HepG2 (cell line): Measurements from ENCODE around the gene UBFD1. TPM values are rescaled to one million over a fixed set of nuclear protein-coding genes. Genes with fewer than 3 reads are reported as not detected.

ENCODE experiments used
- ATRX ChIP-seq: sonication (generic); formaldehyde crosslinking; IDR thresholded peaks from 2 replicates; pipeline ENCODE4 v1.4.0; 2020; ENCODE audit warnings: missing genetic modification reagents, borderline replicate concordance
- KDM4B ChIP-seq: sonication (generic); formaldehyde crosslinking; IDR thresholded peaks from 2 replicates; pipeline ENCODE4 v1.4.0; 2020; ENCODE audit warnings: missing genetic modification reagents
- NFIB ChIP-seq: sonication (generic); formaldehyde crosslinking; IDR thresholded peaks from 2 replicates; pipeline ENCODE4 v1.9.0; 2021; ENCODE audit warnings: missing genetic modification reagents, mild to moderate bottlenecking, borderline replicate concordance
- NFKBIZ ChIP-seq: IDR thresholded peaks from 2 replicates; pipeline ENCODE4 v1.6.1; 2018; ENCODE audit warnings: missing genetic modification reagents, missing compliant biosample characterization
- NFRKB ChIP-seq: fragments of 450-650 bp; IDR thresholded peaks from 2 replicates; pipeline ENCODE4 v1.6.1; 2017
- TCF12 ChIP-seq, 2 experiments: fragments of 450-650 bp in 1 of 2; sonication (generic) in 1 of 2; formaldehyde crosslinking in 1 of 2; IDR thresholded peaks; 2 replicates each; pipeline versions ENCODE4 v1.6.1 to v1.8.0; 2017 to 2022; ENCODE audit warnings: antibody characterized with exemption in 1 of 2, mild to moderate bottlenecking in 1 of 2, missing genetic modification reagents in 1 of 2, moderate library complexity in 1 of 2
- TOPORS ChIP-seq: sonication (generic); formaldehyde crosslinking; IDR thresholded peaks from 2 replicates; pipeline ENCODE4 v1.8.0; 2023; ENCODE audit warnings: mild to moderate bottlenecking, missing genetic modification reagents
- ZBTB7B ChIP-seq: sonication (generic); formaldehyde crosslinking; IDR thresholded peaks from 2 replicates; pipeline ENCODE4 v1.4.0; 2020; ENCODE audit warnings: missing genetic modification reagents
- ZNF124 ChIP-seq: sonication (generic); formaldehyde crosslinking; IDR thresholded peaks from 2 replicates; pipeline ENCODE4 v1.4.0; 2020; ENCODE audit warnings: missing genetic modification reagents
- ZNF333 ChIP-seq: sonication (generic); formaldehyde crosslinking; IDR thresholded peaks from 2 replicates; pipeline ENCODE4 v1.4.0; 2020; ENCODE audit warnings: mild to moderate bottlenecking, missing genetic modification reagents, borderline replicate concordance
- polyA plus RNA-seq, 8 experiments: library from polyadenylated mRNA; depleted of rRNA in 3 of 8; stranded (reverse) in 7 of 8; unstranded in 1 of 8; fragments of >200 nt; fragmentation: Illumina TruSeq in 4 of 8; extraction: Trizol in 4 of 8; gene quantifications; 2 replicates each; pipeline versions ENCODE4 v1.2.1 to v1.2.3, GENCODE V29; 2011 to 2016; ENCODE audit warnings: low read depth in 4 of 8, missing spikeins in 1 of 8, mixed read lengths in 1 of 8; ENCODE audit not compliant: insufficient read depth in 1 of 8
- total RNA-seq, 5 experiments: library from RNA; depleted of rRNA; stranded (reverse); fragments of >200 nt; fragmentation: Illumina TruSeq; extraction: Trizol; gene quantifications; 2 replicates each; pipeline ENCODE4 v1.2.3, GENCODE V29; 2016; ENCODE audit warnings: low read depth in 1 of 5
- TF ChIP-seq, protein P1 (sequence below): sonication (generic); formaldehyde crosslinking; conservative IDR thresholded peaks from 2 replicates; pipeline ENCODE4 v1.4.0; 2020; ENCODE audit warnings: missing genetic modification reagents
- TF ChIP-seq, protein P2 (sequence below): sonication (generic); formaldehyde crosslinking; IDR thresholded peaks from 2 replicates; pipeline ENCODE4 v1.8.1; 2023; ENCODE audit warnings: mild to moderate bottlenecking, missing genetic modification reagents
- TF ChIP-seq, protein P3 (sequence below): sonication (generic); formaldehyde crosslinking; IDR thresholded peaks from 2 replicates; pipeline ENCODE4 v1.8.0; 2022; ENCODE audit warnings: mild to moderate bottlenecking, missing genetic modification reagents; ENCODE audit not compliant: insufficient replicate concordance
- TF ChIP-seq, protein P4 (sequence below): sonication (generic); formaldehyde crosslinking; IDR thresholded peaks from 2 replicates; pipeline ENCODE4 v1.8.1; 2023; ENCODE audit warnings: mild to moderate bottlenecking, missing genetic modification reagents
- TF ChIP-seq, protein P5 (sequence below): sonication (generic); formaldehyde crosslinking; IDR thresholded peaks from 2 replicates; pipeline ENCODE4 v1.4.0; 2020; ENCODE audit warnings: mild to moderate bottlenecking, missing genetic modification reagents
- TF ChIP-seq, protein P6 (sequence below): sonication (generic); formaldehyde crosslinking; IDR thresholded peaks from 2 replicates; pipeline ENCODE4 v1.4.0; 2020; ENCODE audit warnings: missing genetic modification reagents

The UBFD1 gene
- total and polyA plus RNA-seq, 2 of the 13 experiments (the other 11 are each of a cell fraction or from before 2014, with no cell fraction given), result 100 to 111 TPM

DNA sequence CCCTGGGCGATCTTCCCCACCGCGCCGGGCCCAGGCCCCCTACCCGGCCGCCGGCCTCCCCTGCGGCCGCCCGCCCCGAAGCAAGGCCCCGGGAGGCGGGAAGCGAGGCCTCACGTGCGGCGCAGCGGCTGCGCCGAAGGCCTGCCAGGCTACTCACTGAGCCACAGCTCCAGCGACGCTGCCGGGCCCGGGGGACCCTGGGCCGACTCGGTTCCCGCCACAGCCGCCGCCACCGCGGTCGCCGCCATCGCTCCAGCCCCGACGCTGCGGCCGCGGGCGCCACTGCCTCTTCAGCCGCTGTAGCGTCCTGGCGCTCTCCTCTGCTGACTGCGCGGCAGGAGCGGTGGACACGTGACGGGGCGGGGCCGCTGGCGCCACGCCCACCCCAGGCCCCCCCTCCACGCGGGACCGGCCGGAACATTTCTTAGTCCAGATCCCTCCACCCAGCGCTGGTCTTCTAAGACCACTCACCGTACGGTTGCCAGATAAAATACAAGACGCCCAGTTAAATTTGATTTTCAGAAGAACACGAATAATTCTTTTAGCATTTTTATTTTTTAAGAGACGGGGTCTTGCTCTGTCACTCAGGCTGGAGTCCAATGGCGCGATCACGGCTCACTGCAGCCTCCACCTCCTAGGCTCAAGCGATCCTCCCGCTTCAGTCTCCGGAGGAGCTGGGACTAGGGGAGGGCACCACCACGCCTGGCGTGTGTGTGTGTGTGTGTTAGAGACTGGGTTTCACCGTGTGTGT lies 47.2 kb upstream of the UBFD1 start, which contains the start of gene GGA2 (continued):
- TF ChIP-seq, protein P1, sequence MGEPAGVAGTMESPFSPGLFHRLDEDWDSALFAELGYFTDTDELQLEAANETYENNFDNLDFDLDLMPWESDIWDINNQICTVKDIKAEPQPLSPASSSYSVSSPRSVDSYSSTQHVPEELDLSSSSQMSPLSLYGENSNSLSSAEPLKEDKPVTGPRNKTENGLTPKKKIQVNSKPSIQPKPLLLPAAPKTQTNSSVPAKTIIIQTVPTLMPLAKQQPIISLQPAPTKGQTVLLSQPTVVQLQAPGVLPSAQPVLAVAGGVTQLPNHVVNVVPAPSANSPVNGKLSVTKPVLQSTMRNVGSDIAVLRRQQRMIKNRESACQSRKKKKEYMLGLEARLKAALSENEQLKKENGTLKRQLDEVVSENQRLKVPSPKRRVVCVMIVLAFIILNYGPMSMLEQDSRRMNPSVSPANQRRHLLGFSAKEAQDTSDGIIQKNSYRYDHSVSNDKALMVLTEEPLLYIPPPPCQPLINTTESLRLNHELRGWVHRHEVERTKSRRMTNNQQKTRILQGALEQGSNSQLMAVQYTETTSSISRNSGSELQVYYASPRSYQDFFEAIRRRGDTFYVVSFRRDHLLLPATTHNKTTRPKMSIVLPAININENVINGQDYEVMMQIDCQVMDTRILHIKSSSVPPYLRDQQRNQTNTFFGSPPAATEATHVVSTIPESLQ, result peak; percentile 98; the same call in 1 of the 2 replicates
- TF ChIP-seq NFRKB (no peak), ATRX (CRISPR knock-in tag) (no peak), NFIB (CRISPR knock-in tag) (no peak), NFKBIZ (CRISPR knock-in tag) (peak; percentile 84; the same call in 1 of the 2 replicates), ZBTB7B (CRISPR knock-in tag) (peak; percentile 68; the same call in 1 of the 2 replicates), KDM4B (CRISPR knock-in tag) (no peak), ZNF333 (CRISPR knock-in tag) (peak; percentile 94; the same call in 1 of the 2 replicates), TCF12 (IDR thresholded peaks at IDR 0.05) (no peak), TCF12 (CRISPR knock-in tag; IDR thresholded peaks at IDR 0.05) (peak; percentile 96), TOPORS (peak; percentile 84; the same call in 1 of the 2 replicates), ZNF124 (CRISPR knock-in tag) (no peak; the same call in 1 of the 2 replicates)
- TF ChIP-seq, protein P2, sequence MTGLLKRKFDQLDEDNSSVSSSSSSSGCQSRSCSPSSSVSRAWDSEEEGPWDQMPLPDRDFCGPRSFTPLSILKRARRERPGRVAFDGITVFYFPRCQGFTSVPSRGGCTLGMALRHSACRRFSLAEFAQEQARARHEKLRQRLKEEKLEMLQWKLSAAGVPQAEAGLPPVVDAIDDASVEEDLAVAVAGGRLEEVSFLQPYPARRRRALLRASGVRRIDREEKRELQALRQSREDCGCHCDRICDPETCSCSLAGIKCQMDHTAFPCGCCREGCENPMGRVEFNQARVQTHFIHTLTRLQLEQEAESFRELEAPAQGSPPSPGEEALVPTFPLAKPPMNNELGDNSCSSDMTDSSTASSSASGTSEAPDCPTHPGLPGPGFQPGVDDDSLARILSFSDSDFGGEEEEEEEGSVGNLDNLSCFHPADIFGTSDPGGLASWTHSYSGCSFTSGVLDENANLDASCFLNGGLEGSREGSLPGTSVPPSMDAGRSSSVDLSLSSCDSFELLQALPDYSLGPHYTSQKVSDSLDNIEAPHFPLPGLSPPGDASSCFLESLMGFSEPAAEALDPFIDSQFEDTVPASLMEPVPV (CRISPR knock-in tag), result peak; percentile 95; the same call in 1 of the 2 replicates
- TF ChIP-seq, protein P3, sequence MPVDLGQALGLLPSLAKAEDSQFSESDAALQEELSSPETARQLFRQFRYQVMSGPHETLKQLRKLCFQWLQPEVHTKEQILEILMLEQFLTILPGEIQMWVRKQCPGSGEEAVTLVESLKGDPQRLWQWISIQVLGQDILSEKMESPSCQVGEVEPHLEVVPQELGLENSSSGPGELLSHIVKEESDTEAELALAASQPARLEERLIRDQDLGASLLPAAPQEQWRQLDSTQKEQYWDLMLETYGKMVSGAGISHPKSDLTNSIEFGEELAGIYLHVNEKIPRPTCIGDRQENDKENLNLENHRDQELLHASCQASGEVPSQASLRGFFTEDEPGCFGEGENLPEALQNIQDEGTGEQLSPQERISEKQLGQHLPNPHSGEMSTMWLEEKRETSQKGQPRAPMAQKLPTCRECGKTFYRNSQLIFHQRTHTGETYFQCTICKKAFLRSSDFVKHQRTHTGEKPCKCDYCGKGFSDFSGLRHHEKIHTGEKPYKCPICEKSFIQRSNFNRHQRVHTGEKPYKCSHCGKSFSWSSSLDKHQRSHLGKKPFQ (CRISPR knock-in tag), result peak; percentile 84
- TF ChIP-seq, protein P4, sequence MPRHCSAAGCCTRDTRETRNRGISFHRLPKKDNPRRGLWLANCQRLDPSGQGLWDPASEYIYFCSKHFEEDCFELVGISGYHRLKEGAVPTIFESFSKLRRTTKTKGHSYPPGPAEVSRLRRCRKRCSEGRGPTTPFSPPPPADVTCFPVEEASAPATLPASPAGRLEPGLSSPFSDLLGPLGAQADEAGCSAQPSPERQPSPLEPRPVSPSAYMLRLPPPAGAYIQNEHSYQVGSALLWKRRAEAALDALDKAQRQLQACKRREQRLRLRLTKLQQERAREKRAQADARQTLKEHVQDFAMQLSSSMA (CRISPR knock-in tag), result peak; percentile 52; the same call in 1 of the 2 replicates
- TF ChIP-seq, protein P5, sequence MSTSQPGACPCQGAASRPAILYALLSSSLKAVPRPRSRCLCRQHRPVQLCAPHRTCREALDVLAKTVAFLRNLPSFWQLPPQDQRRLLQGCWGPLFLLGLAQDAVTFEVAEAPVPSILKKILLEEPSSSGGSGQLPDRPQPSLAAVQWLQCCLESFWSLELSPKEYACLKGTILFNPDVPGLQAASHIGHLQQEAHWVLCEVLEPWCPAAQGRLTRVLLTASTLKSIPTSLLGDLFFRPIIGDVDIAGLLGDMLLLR (CRISPR knock-in tag), result peak; percentile 95
- TF ChIP-seq, protein P6, sequence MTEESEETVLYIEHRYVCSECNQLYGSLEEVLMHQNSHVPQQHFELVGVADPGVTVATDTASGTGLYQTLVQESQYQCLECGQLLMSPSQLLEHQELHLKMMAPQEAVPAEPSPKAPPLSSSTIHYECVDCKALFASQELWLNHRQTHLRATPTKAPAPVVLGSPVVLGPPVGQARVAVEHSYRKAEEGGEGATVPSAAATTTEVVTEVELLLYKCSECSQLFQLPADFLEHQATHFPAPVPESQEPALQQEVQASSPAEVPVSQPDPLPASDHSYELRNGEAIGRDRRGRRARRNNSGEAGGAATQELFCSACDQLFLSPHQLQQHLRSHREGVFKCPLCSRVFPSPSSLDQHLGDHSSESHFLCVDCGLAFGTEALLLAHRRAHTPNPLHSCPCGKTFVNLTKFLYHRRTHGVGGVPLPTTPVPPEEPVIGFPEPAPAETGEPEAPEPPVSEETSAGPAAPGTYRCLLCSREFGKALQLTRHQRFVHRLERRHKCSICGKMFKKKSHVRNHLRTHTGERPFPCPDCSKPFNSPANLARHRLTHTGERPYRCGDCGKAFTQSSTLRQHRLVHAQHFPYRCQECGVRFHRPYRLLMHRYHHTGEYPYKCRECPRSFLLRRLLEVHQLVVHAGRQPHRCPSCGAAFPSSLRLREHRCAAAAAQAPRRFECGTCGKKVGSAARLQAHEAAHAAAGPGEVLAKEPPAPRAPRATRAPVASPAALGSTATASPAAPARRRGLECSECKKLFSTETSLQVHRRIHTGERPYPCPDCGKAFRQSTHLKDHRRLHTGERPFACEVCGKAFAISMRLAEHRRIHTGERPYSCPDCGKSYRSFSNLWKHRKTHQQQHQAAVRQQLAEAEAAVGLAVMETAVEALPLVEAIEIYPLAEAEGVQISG, result peak; percentile 93
